Measurements from ENCODE around the gene TWIST1. TPM values are rescaled to one million over a fixed set of nuclear protein-coding genes. Genes with fewer than 3 reads are reported as not detected.

The TWIST1 gene
- polyA plus RNA-seq, 4 donors = 5.9 to 12.3 (median 7.2) TPM

GRCh38 chr7:19113855-19114550, 3.4 kb downstream of the TWIST1 start:
- DNase-seq (ENCODE audit: low read depth in 4 of 4, low spot score in 2 of 4) = no peak

- no peak for DNase-seq (ENCODE audit: low read depth in 4 of 4, low spot score in 2 of 4)
Observed at GRCh38 chr7:19113002-19113350, 4.5 kb downstream of the TWIST1 start.

- DNase-seq (ENCODE audit: low read depth in 4 of 4, low spot score in 2 of 4) = no peak
Observed at GRCh38 chr7:19112274-19113001, 5.0 kb downstream of the TWIST1 start.

- DNase-seq (ENCODE audit: low read depth in 4 of 4, low spot score in 2 of 4) = no peak
Observed at GRCh38 chr7:19111474-19112273, 5.8 kb downstream of the TWIST1 start.

GRCh38 chr7:19110776-19111175, 6.7 kb downstream of the TWIST1 start:
- no peak for DNase-seq (ENCODE audit: low read depth in 4 of 4, low spot score in 2 of 4)

- no peak for DNase-seq (ENCODE audit: low read depth in 4 of 4, low spot score in 2 of 4)
Observed at GRCh38 chr7:19110026-19110730, 7.3 kb downstream of the TWIST1 start.

- no peak for DNase-seq (ENCODE audit: low read depth in 4 of 4, low spot score in 2 of 4)
Observed at GRCh38 chr7:19109000-19109946, 8.2 kb downstream of the TWIST1 start.

GRCh38 chr7:19107356-19108146, 9.9 kb downstream of the TWIST1 start:
- DNase-seq (ENCODE audit: low read depth in 4 of 4, low spot score in 2 of 4) = no peak

GRCh38 chr7:19107081-19107355, 10.4 kb downstream of the TWIST1 start:
- no peak for DNase-seq (ENCODE audit: low read depth in 4 of 4, low spot score in 2 of 4)

GRCh38 chr7:19106241-19107080, 11.0 kb downstream of the TWIST1 start:
- no peak for DNase-seq (ENCODE audit: low read depth in 4 of 4, low spot score in 2 of 4)

GRCh38 chr7:19105546-19105945, 11.9 kb downstream of the TWIST1 start:
- no peak for DNase-seq (ENCODE audit: low read depth in 4 of 4, low spot score in 2 of 4)

- DNase-seq (ENCODE audit: low read depth in 4 of 4, low spot score in 2 of 4) = no peak
Observed at GRCh38 chr7:19104811-19105210, 12.6 kb downstream of the TWIST1 start.

- no peak for DNase-seq (ENCODE audit: low read depth in 4 of 4, low spot score in 2 of 4)
Observed at GRCh38 chr7:19102884-19103283, 14.6 kb downstream of the TWIST1 start.

GRCh38 chr7:19101909-19102308, 15.5 kb downstream of the TWIST1 start:
- no peak for DNase-seq (ENCODE audit: low read depth in 4 of 4, low spot score in 2 of 4)

GRCh38 chr7:19101472-19101871, 16.0 kb downstream of the TWIST1 start:
- DNase-seq (ENCODE audit: low read depth in 4 of 4, low spot score in 2 of 4) = no peak

GRCh38 chr7:19099924-19100323, 17.5 kb downstream of the TWIST1 start:
- no peak for DNase-seq (ENCODE audit: low read depth in 4 of 4, low spot score in 2 of 4)

GRCh38 chr7:19099194-19099593, 18.2 kb downstream of the TWIST1 start:
- no peak for DNase-seq (ENCODE audit: low read depth in 4 of 4, low spot score in 2 of 4)

- DNase-seq (ENCODE audit: low read depth in 4 of 4, low spot score in 2 of 4) = no peak
Observed at GRCh38 chr7:19098510-19098909, 18.9 kb downstream of the TWIST1 start.
